HG03108 (cell line): ENCODE measurements around the gene TMOD3.

ENCODE experiments used
- ATAC-seq: cut with Tn5 transposase; IDR thresholded peaks from one replicate; pipeline ENCODE4 v1.9.1; 2021; ENCODE audit warnings: moderate library complexity; ENCODE audit not compliant: unreplicated experiment

TMOD3 gene

DNA sequence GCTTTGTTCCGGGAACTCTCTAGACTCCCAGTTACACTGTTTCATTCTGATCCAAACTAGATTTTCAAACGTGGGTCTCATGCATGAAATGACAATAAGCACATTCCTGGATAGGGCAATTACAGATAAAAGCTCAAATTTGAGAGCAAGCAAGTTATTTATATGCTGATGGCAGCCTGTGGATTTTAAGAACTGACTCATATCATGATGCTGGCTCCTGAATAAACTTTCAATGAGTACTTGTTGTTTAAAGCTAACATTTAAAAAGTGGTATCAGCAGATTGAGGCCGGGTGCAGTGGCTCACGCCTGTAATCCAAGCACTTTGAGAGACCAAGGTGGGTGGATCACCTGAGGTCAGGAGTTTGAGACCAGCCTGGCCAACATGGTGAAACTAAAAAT, 75.5 kb downstream of the TMOD3 start:
- ATAC-seq: no peak

DNA sequence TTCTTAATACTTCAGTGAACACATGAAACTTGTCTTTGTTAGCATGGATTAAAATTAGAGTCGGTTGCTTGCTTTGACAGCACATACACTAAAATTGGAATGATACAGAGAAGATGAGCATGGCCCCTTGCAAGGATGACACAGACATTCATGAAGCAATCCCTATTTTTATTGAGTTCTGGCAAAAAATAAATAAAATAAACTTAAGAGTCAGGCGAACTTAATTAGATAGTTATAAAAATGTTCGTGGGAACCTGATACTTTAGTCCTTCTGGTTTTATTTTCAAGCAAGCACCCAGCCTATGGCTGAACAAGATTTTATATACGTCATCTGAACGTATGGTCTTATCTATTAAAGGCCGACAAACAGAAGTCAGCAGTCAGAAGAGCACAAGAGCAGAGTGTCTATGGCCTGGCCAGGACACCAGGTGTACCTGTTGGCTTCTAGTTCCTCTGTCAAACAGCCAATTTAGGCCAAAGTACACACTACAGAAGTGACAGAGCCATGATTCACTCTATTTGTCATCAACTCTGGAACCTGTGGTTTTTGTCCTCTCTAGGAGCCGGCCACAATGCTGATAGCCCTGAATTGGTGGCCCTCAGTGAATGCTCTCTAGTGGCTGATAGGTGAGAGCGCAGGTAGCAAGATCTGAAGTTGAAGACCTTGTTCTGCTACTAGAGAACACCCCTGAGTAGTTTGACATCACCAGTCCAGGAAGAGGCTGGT, 77.8 kb downstream of the TMOD3 start:
- ATAC-seq: no peak

DNA sequence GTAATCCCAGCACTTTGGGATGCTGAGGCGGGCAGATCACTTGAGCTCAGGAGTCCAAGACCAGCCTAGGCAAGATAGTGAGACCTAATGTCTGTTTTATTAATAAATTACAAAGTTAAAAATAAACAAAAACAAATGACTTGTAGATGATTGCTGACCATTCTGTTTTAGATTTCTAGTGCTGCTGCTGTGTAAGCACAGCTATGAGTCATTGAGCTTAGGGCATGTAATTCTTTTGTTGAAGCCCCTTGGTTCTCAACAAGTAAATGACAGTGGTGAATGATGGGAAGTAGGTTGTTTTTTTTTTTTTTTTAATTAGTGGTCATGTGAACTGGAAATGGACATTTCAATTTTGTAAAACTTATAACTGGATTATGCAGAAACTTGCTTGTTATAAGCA, 78.9 kb downstream of the TMOD3 start:
- no peak for ATAC-seq

GRCh38 chr15:51909584-51909983, 80.1 kb downstream of the TMOD3 start:
- ATAC-seq: no peak

DNA sequence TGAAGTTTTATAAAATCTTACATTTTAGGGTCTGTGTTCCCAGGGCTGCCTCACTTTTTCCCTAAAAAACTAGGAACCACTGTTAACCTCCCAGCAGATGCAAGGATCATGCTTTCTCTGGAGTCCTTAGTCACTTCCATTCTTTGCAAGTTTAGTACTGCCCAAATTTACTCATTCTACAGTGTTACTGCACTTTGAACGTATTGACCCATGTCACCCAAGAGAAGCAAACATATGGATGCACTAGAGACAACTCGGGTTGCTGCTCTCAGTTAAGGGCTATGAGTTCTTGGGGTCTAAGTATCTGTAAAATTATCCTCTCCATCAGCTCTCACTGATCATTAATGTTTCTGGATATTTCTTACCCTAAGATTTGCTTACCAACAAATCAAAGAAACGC, 83.1 kb downstream of the TMOD3 start:
- no peak for ATAC-seq

- ATAC-seq: no peak
These were observed 88.0 kb downstream of the TMOD3 start for GRCh38 chr15:51917493-51917892.

DNA sequence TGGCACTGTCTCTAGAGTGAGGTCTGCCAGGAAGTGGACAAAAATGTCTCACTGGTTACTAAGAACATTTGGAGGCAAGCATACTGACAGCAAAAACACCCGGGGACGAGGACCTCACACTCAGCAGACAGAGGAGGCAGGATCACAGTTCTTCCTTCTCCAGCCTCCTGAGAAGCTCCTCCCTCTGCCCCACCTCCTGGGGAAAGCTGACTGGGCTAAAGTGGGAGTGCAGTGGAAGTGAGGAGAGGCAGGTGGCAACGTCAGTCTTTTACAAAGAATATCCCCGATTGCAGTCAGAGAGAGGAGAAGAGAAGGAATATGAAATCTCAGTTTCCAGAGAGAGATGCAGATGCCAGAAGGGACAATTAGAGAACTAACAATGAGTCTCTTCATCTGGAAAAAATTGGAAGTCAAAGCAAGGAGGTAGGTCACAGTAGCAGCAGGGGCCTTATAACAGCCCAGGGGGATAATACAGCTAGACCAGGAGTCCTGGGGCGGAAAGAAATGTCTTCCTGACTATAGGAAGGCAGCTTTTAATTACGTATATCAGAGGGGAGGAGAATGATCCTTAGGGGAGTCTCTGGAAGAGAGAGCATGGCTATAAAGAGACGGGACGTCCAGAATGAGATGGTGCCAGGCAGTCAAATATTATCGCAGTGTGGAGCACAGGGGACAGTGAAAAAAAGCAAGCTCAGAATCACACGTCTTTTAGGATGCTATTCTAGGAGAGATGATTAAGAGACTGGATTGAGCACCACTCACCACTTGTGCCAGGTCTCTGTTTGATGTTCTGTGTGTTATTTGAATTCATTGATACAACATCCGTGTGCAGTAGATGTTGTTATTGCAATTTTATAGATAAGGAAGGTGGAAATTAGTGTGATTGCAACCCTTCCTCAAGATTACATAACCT, 95.0 kb downstream of the TMOD3 start:
- ATAC-seq: no peak

- no peak for ATAC-seq
These were observed 97.4 kb downstream of the TMOD3 start for GRCh38 chr15:51926809-51927208.

- ATAC-seq: no peak
These were observed 101.6 kb downstream of the TMOD3 start for GRCh38 chr15:51931016-51931415.

DNA sequence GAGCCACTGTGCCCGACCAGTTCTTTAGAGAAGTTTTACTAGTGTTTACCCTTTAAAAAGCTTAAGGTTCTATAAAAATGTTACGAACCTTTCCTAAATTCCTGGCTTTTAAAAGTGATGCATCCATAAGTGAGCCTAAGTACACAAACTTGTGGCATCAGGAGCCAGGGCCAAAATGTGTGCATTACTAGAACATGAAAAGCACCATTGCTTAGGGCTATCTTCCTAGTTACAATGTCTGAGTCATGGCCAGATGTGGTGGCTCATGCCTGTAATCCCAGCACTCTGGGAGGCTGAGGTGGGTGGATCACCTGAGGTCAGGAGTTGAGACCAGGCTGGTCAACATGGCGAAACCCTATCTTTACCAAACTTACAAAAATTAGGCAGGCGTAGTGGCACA, 102.2 kb downstream of the TMOD3 start:
- no peak for ATAC-seq

DNA sequence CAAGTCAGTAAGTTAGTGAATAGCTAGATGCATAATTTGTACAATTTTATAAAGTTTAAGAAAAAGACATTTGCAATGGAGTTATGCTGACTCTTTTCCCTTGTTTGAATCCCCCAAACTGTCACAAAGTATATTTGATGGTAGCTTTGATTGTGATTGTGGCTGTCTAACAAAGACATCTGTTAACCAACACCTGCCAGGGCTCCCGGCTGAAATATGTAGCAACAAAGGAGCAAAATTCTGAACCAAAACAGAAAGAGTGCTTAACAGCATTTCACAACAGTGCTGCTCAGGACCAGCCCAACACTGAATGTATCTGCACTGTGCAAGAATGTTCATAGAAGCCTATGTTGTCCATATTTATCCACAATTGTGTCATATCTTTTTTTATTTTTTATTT, 102.7 kb downstream of the TMOD3 start:
- no peak for ATAC-seq

- ATAC-seq: peak; percentile 78
These were observed 106.1 kb downstream of the TMOD3 start for GRCh38 chr15:51935466-51936104.

- no peak for ATAC-seq
These were observed 106.6 kb downstream of the TMOD3 start for GRCh38 chr15:51936105-51936478.

GRCh38 chr15:51938286-51938685, 108.8 kb downstream of the TMOD3 start:
- ATAC-seq: no peak

DNA sequence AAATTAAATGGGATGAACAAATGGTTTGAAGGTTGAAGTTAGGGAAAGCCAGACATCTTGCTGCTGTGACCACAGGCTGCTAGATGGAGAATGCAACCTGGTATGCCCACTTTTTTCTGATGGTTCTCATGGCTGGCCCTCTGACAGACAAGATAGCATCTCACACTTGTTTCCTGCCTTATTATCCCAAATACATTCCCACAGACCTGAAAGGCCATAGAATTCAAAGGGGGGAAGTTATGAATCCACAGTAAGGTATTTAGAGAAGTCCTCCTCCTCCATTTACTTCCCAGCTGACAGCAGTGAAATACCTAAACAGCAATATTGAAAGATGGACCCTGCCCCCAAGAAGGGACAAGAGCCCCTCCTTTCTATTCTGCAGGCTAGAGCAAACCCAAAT, 109.8 kb downstream of the TMOD3 start:
- ATAC-seq: no peak

DNA sequence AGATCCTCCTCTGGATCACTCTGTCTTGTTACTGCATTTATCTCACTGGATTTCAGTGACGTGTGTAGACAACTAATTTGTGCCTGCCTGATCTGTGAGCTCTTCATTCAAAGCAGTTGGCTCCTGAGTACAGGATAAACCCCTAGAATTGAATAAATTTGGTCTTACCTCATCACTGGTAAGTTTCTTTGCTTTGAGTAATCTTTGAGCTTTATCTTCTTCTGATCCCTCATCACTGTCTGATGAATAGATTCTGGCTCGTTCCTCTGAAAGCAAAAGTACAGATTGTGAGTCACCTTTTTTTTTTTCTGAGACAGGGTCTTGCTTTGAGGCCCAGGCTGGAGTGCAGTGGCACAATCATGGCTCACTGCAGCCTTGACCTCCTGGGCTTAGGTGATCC, 117.7 kb downstream of the TMOD3 start:
- no peak for ATAC-seq

GRCh38 chr15:51952805-51953204, 123.4 kb downstream of the TMOD3 start:
- ATAC-seq: no peak

DNA sequence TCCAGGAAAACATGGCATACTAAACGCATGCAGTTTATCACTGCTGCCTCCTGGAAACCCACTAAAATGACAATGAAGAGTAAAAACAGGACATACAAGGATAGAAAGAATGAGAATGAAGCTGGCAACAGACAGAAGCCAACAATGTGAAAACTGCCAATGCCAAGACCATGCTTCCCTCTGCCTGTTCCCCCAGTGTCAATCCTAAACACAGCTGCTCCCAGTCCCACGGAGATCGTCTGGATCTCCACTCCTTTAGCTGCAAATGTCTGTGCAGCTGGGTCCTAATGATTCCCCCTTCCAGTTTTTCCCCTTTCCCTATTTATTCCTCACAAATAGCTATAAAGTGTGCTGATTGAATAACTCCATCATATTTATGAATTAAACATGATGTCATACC, 126.1 kb downstream of the TMOD3 start:
- ATAC-seq: no peak
